GM19438 (cell line): ENCODE results near the gene PPP4R3A.
"Not testable (repeated sequence)": the region's sequence is repeated elsewhere in the genome, so short reads cannot be mapped to it uniquely, and the experiment has no call there.

ENCODE experiments used
- ATAC-seq: cut with Tn5 transposase; IDR thresholded peaks from one replicate; pipeline ENCODE4 v1.9.1; 2021; ENCODE audit warnings: low read depth; ENCODE audit not compliant: unreplicated experiment

Gene PPP4R3A

GRCh38 chr14:91506226-91506625 is 3.9 kb downstream of the PPP4R3A start:
- ATAC-seq = no peak

GRCh38 chr14:91503000-91503504 is 7.1 kb downstream of the PPP4R3A start:
- ATAC-seq = no peak

- ATAC-seq = no peak
These were observed 7.9 kb downstream of the PPP4R3A start for GRCh38 chr14:91501951-91502930.

- no peak for ATAC-seq
These were observed 8.8 kb downstream of the PPP4R3A start for GRCh38 chr14:91501348-91501747.

- ATAC-seq = no peak
These were observed 13.3 kb downstream of the PPP4R3A start for GRCh38 chr14:91496790-91497189.

GRCh38 chr14:91494392-91495065 is 15.6 kb downstream of the PPP4R3A start:
- ATAC-seq = not testable (repeated sequence)

- no peak for ATAC-seq
These were observed 16.9 kb downstream of the PPP4R3A start for GRCh38 chr14:91493169-91493568.

- ATAC-seq = no peak
These were observed 25.4 kb downstream of the PPP4R3A start for GRCh38 chr14:91484744-91485143.

- ATAC-seq = no peak
These were observed 25.9 kb downstream of the PPP4R3A start for GRCh38 chr14:91484186-91484585.

- no peak for ATAC-seq
These were observed 27.7 kb downstream of the PPP4R3A start for GRCh38 chr14:91482263-91483013.

- ATAC-seq = no peak
These were observed 32.7 kb downstream of the PPP4R3A start for GRCh38 chr14:91477388-91477787.

GRCh38 chr14:91473046-91473445 is 37.1 kb downstream of the PPP4R3A start:
- no peak for ATAC-seq

GRCh38 chr14:91470216-91470615 is 39.9 kb downstream of the PPP4R3A start:
- no peak for ATAC-seq

GRCh38 chr14:91466192-91466591 is 43.9 kb downstream of the PPP4R3A start:
- ATAC-seq = no peak

GRCh38 chr14:91464615-91465205 is 45.4 kb downstream of the PPP4R3A start:
- ATAC-seq = no peak

- ATAC-seq = no peak
These were observed 51.5 kb downstream of the PPP4R3A start for GRCh38 chr14:91458612-91459011.

- no peak for ATAC-seq
These were observed 53.8 kb downstream of the PPP4R3A start for GRCh38 chr14:91456283-91456682.

GRCh38 chr14:91454580-91454979 is 55.5 kb downstream of the PPP4R3A start:
- ATAC-seq = no peak

GRCh38 chr14:91454155-91454554 is 56.0 kb downstream of the PPP4R3A start:
- ATAC-seq = no peak

- ATAC-seq = no peak
These were observed 56.4 kb downstream of the PPP4R3A start for GRCh38 chr14:91453744-91454143.
